Parathyroid adenoma (tissue), 2 donors: ENCODE measurements around the gene ATRIP.

Source experiments
- H2AFZ ChIP-seq: fragments of 300-600 bp; sonication (generic); one replicate; pipeline ENCODE4 v1.7.0; 2017; ENCODE audit warnings: antibody characterized with exemption, mild to moderate bottlenecking
- H3K27ac ChIP-seq: fragments of 300-600 bp; sonication (generic); one replicate; pipeline ENCODE4 v1.7.0; 2017
- H3K27me3 ChIP-seq: fragments of 300-600 bp; sonication (generic); one replicate; pipeline ENCODE4 v1.7.0; 2017; ENCODE audit warnings: low read length; ENCODE audit not compliant: control insufficient read depth, insufficient read depth
- H3K36me3 ChIP-seq: fragments of 300-600 bp; sonication (generic); one replicate; pipeline ENCODE4 v1.7.0; 2017; ENCODE audit warnings: low read length; ENCODE audit not compliant: control insufficient read depth, insufficient read depth
- H3K4me1 ChIP-seq: fragments of 300-600 bp; sonication (generic); one replicate; pipeline ENCODE4 v1.7.0; 2017; ENCODE audit warnings: control low read depth
- H3K4me2 ChIP-seq: fragments of 300-600 bp; sonication (generic); one replicate; pipeline ENCODE4 v1.7.0; 2017; ENCODE audit warnings: low read length
- H3K4me3 ChIP-seq: fragments of 300-600 bp; sonication (generic); one replicate; pipeline ENCODE4 v1.7.0; 2017; ENCODE audit warnings: low read depth, low read length
- H3K79me2 ChIP-seq: fragments of 300-600 bp; sonication (generic); one replicate; pipeline ENCODE4 v1.7.0; 2017; ENCODE audit warnings: control low read depth
- H3K9ac ChIP-seq: fragments of 300-600 bp; sonication (generic); one replicate; pipeline ENCODE4 v1.7.0; 2017; ENCODE audit warnings: mild to moderate bottlenecking
- H3K9me3 ChIP-seq: fragments of 300-600 bp; sonication (generic); one replicate; pipeline ENCODE4 v1.7.0; 2017; ENCODE audit warnings: low read length; ENCODE audit not compliant: control insufficient read depth
- CTCF ChIP-seq: fragments of 300-600 bp; sonication (generic); IDR thresholded peaks from one replicate; pipeline ENCODE4 v1.7.0; 2017; ENCODE audit warnings: antibody characterized with exemption, mild to moderate bottlenecking
- donor health status: primary hyperparathyroidism.

ATRIP gene

GRCh38 chr3:48404440-48405342, 41.8 kb upstream of the ATRIP start:
- Histone ChIP-seq H3K4me2 (no peak overlapping the region), H3K9me3 (no peaks in the 10 kb centered on the region), H2AFZ (no peak overlapping the region), H3K79me2 (no peaks in the 10 kb centered on the region), H3K36me3 (no peaks in the 10 kb centered on the region), H3K4me1 (no peaks in the 10 kb centered on the region), H3K27me3 (no peaks in the 10 kb centered on the region), H3K9ac (no peak overlapping the region), H3K27ac (no peak overlapping the region), H3K4me3 (no peak overlapping the region)
- TF ChIP-seq CTCF: no peak

GRCh38 chr3:48405343-48405881, 41.1 kb upstream of the ATRIP start:
- Histone ChIP-seq H3K36me3 (no peaks in the 10 kb centered on the region), H3K27ac (no peak overlapping the region), H3K9me3 (no peaks in the 10 kb centered on the region), H3K9ac (no peak overlapping the region), H3K4me2 (no peak overlapping the region), H2AFZ (no peak overlapping the region), H3K27me3 (no peaks in the 10 kb centered on the region), H3K4me3 (no peak overlapping the region), H3K79me2 (no peaks in the 10 kb centered on the region), H3K4me1 (no peaks in the 10 kb centered on the region)
- TF ChIP-seq CTCF: no peak

DNA sequence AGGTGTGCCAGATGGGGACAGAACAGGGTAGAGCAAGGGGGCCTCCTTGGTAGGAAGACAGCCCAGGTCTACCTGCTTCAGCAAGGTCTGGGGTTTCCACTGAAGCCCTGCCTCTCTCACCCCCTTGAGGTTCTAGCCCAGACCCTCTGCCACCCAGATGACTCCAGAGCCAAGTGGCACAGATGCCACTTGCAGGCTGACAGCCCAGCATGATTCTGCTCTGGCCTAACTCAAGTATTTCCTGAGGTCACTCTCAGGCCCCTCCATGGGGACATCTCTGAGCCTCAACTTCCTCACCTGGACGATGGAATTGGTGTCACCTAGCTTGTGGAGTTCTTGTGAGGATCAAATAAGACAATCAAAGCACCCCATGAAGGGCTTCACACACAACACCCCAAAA, 40.6 kb upstream of the ATRIP start:
- no peak overlapping the region for H3K27ac ChIP-seq
- no peaks in the 10 kb centered on the region for H3K27me3 ChIP-seq
- no peak overlapping the region for H2AFZ ChIP-seq
- H3K79me2 ChIP-seq: no peaks in the 10 kb centered on the region
- no peak overlapping the region for H3K9ac ChIP-seq
- no peaks in the 10 kb centered on the region for H3K36me3 ChIP-seq
- H3K4me3 ChIP-seq: no peak overlapping the region
- no peaks in the 10 kb centered on the region for H3K9me3 ChIP-seq
- H3K4me1 ChIP-seq: no peaks in the 10 kb centered on the region
- no peak for TF ChIP-seq CTCF
- H3K4me2 ChIP-seq: no peak overlapping the region

- Histone ChIP-seq H3K27me3 (no peaks in the 10 kb centered on the region), H3K27ac (no peak overlapping the region), H3K36me3 (no peaks in the 10 kb centered on the region), H2AFZ (no peak overlapping the region), H3K9ac (no peak overlapping the region), H3K9me3 (no peaks in the 10 kb centered on the region), H3K4me2 (no peak overlapping the region), H3K79me2 (no peaks in the 10 kb centered on the region), H3K4me3 (no peak overlapping the region), H3K4me1 (no peaks in the 10 kb centered on the region)
- TF ChIP-seq CTCF: no peak
Observed at GRCh38 chr3:48406443-48407431, 39.8 kb upstream of the ATRIP start.
